OCI-LY1 (cell line): ENCODE results near the gene SPCS1.

Experiments
- H2AFZ ChIP-seq: fragments of 200-600 bp; sonication (generic), shearing (Covaris generic); 2 replicates; pipeline ENCODE4 v1.6.0; 2014; ENCODE audit warnings: antibody characterized with exemption, mild to moderate bottlenecking, low read length
- H3F3A ChIP-seq: fragments of 200-600 bp; sonication (generic), shearing (Covaris generic); 2 replicates; pipeline ENCODE4 v1.6.0; 2014; ENCODE audit warnings: mild to moderate bottlenecking, antibody characterized with exemption, low read length, moderate library complexity; ENCODE audit not compliant: insufficient read depth
- H3K27ac ChIP-seq: fragments of 200-600 bp; sonication (generic); 2 replicates; pipeline ENCODE4 v1.5.1; 2014; ENCODE audit warnings: low read length, mixed run types, mild to moderate bottlenecking, low read depth; ENCODE audit not compliant: poor library complexity, severe bottlenecking
- H3K27me3 ChIP-seq: fragments of 200-600 bp; sonication (generic); 2 replicates; pipeline ENCODE4 v1.6.0; 2014; ENCODE audit warnings: antibody characterized with exemption, mild to moderate bottlenecking, low read length, moderate library complexity; ENCODE audit not compliant: insufficient read depth
- H3K36me3 ChIP-seq: fragments of 200-600 bp; sonication (generic); 2 replicates; pipeline ENCODE4 v1.6.1; 2014; ENCODE audit warnings: mild to moderate bottlenecking, antibody characterized with exemption, low read length, moderate library complexity, mixed read lengths; ENCODE audit not compliant: insufficient read depth
- H3K4me1 ChIP-seq: fragments of 200-600 bp; sonication (generic); 2 replicates; pipeline ENCODE4 v1.5.1; 2014; ENCODE audit warnings: mild to moderate bottlenecking, low read length, moderate library complexity; ENCODE audit not compliant: insufficient read depth, severe bottlenecking
- H3K4me2 ChIP-seq: fragments of 200-600 bp; sonication (generic), shearing (Covaris generic); 2 replicates; pipeline ENCODE4 v1.6.1; 2014; ENCODE audit warnings: low read length
- H3K4me3 ChIP-seq: fragments of 200-600 bp; sonication (generic); 2 replicates; pipeline ENCODE4 v1.5.1; 2014; ENCODE audit warnings: low read length, low read depth, mild to moderate bottlenecking, mixed read lengths; ENCODE audit not compliant: poor library complexity, severe bottlenecking
- H3K79me2 ChIP-seq: fragments of 200-600 bp; shearing (Covaris generic); 2 replicates; pipeline ENCODE4 v1.6.1; 2016; ENCODE audit warnings: mixed run types, low read length, mixed read lengths; ENCODE audit not compliant: insufficient read depth
- H3K9ac ChIP-seq: fragments of 200-600 bp; sonication (generic), shearing (Covaris generic); 2 replicates; pipeline ENCODE4 v1.6.1; 2014; ENCODE audit warnings: mild to moderate bottlenecking, low read length, mixed read lengths
- H3K9me2 ChIP-seq: fragments of 200-600 bp; sonication (generic), shearing (Covaris generic); 2 replicates; pipeline ENCODE4 v1.6.1; 2014; ENCODE audit warnings: low read depth, mild to moderate bottlenecking, low read length, mixed read lengths
- H3K9me3 ChIP-seq: fragments of 200-600 bp; shearing (Covaris generic); 2 replicates; pipeline ENCODE4 v1.6.1; 2014; ENCODE audit warnings: low read length, mixed read lengths
- H4K20me1 ChIP-seq: fragments of 200-600 bp; sonication (generic), shearing (Covaris generic); 2 replicates; pipeline ENCODE4 v1.6.0; 2016; ENCODE audit warnings: mild to moderate bottlenecking, low read length; ENCODE audit not compliant: insufficient read depth
- EZH2 ChIP-seq: fragments of 200-600 bp; sonication (generic), shearing (Covaris generic); IDR thresholded peaks from 2 replicates; pipeline ENCODE4 v1.8.0; 2017; ENCODE audit warnings: borderline replicate concordance, mixed run types, mild to moderate bottlenecking, antibody characterized with exemption, low read length, moderate library complexity, mixed read lengths
- TF ChIP-seq, protein P1 (sequence below): fragments of 200-600 bp; sonication (generic), shearing (Covaris generic); IDR thresholded peaks from 2 replicates; pipeline ENCODE4 v1.5.1; 2017; ENCODE audit warnings: mild to moderate bottlenecking, antibody characterized with exemption, low read length, moderate library complexity, mixed read lengths

Gene SPCS1

GRCh38 chr3:52693071-52693470 is 12.8 kb upstream of the SPCS1 start:
- Histone ChIP-seq H3K9me2 (no peaks in the 10 kb centered on the region), H3K9ac (no peak overlapping the region), H3K4me1 (peaks cover 1% of the 10 kb centered on the region), H3K4me2 (no peak overlapping the region), H3K9me3 (no peaks in the 10 kb centered on the region), H3K27me3 (no peaks in the 10 kb centered on the region), H3K36me3 (peaks cover 100% of the 10 kb centered on the region), H3K27ac (no peak overlapping the region), H3K4me3 (no peak overlapping the region), H3K79me2 (no peaks in the 10 kb centered on the region; the same call in 1 of the 2 replicates), H4K20me1 (no peaks in the 10 kb centered on the region), H3F3A (peaks cover 14% of the 10 kb centered on the region; the same call in 1 of the 2 replicates), H2AFZ (no peak overlapping the region)
- TF ChIP-seq, protein P1, sequence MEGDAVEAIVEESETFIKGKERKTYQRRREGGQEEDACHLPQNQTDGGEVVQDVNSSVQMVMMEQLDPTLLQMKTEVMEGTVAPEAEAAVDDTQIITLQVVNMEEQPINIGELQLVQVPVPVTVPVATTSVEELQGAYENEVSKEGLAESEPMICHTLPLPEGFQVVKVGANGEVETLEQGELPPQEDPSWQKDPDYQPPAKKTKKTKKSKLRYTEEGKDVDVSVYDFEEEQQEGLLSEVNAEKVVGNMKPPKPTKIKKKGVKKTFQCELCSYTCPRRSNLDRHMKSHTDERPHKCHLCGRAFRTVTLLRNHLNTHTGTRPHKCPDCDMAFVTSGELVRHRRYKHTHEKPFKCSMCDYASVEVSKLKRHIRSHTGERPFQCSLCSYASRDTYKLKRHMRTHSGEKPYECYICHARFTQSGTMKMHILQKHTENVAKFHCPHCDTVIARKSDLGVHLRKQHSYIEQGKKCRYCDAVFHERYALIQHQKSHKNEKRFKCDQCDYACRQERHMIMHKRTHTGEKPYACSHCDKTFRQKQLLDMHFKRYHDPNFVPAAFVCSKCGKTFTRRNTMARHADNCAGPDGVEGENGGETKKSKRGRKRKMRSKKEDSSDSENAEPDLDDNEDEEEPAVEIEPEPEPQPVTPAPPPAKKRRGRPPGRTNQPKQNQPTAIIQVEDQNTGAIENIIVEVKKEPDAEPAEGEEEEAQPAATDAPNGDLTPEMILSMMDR: no peak
- TF ChIP-seq EZH2: no peak

DNA sequence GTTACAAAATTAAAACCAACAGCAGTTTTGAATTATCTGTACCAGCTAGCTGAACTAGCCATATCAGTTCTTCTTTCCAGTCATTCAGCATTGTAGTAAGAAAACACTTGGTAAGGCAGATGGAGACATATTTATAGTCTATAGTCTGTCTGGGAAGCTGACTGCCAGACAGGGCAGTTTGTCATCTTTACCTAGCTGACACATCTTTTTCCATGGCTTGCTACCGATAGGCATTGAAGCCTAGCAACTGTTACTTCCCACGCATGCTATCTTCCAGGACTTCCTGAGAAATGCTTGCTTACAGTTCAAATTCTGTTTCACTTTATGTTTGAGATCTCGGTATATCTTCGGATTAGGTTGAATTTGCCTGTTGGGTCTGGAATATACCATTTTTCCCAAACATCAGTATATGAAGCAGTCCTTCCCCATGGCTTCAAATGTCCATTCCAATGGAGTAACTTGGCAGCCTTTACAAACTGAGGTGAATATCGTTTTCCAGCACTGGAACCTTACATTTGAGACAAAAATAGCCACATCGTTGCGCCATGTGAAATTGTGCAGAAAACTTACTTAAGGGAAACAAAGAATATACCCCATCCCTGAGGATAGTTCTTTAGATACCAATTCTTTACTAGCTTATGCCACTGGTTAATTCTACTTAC is 11.2 kb upstream of the SPCS1 start:
- no peaks in the 10 kb centered on the region for H3K4me1 ChIP-seq
- peaks cover 19% of the 10 kb centered on the region; the same call in 1 of the 2 replicates for H3F3A ChIP-seq
- no peaks in the 10 kb centered on the region for H3K27me3 ChIP-seq
- no peak overlapping the region for H3K4me3 ChIP-seq
- TF ChIP-seq EZH2: no peak
- TF ChIP-seq, protein P1: no peak
- H3K4me2 ChIP-seq: no peak overlapping the region
- H3K27ac ChIP-seq: no peak overlapping the region
- peaks cover 85% of the 10 kb centered on the region for H3K36me3 ChIP-seq
- no peaks in the 10 kb centered on the region for H3K9me3 ChIP-seq
- H4K20me1 ChIP-seq: no peaks in the 10 kb centered on the region
- H3K79me2 ChIP-seq: no peaks in the 10 kb centered on the region
- H3K9ac ChIP-seq: no peak overlapping the region
- no peaks in the 10 kb centered on the region for H3K9me2 ChIP-seq
- no peak overlapping the region for H2AFZ ChIP-seq

- no peak overlapping the region for H3K9ac ChIP-seq
- H3K27ac ChIP-seq: no peak overlapping the region
- no peak for TF ChIP-seq EZH2
- TF ChIP-seq, protein P1: no peak
- H3K27me3 ChIP-seq: no peaks in the 10 kb centered on the region
- no peak overlapping the region for H3K4me3 ChIP-seq
- H3K36me3 ChIP-seq: peaks cover 72% of the 10 kb centered on the region
- H3K4me1 ChIP-seq: no peaks in the 10 kb centered on the region
- no peak overlapping the region for H3K4me2 ChIP-seq
- peaks cover 23% of the 10 kb centered on the region; the same call in 1 of the 2 replicates for H3F3A ChIP-seq
- no peaks in the 10 kb centered on the region for H3K9me2 ChIP-seq
- no peaks in the 10 kb centered on the region for H3K9me3 ChIP-seq
- no peaks in the 10 kb centered on the region for H3K79me2 ChIP-seq
- no peaks in the 10 kb centered on the region for H4K20me1 ChIP-seq
- no peak overlapping the region for H2AFZ ChIP-seq
These were observed 9.9 kb upstream of the SPCS1 start for GRCh38 chr3:52695798-52696671.
